Left ventricle myocardium superior (tissue), 1 donor: ENCODE data around the gene DGKH. TPM values are rescaled to one million over a fixed set of nuclear protein-coding genes. Genes with fewer than 3 reads are reported as not detected.

Experiments used
- ATAC-seq: fragments of 200-7000 bp; cut with Tn5 transposase; one replicate; pipeline ENCODE4 v1.9.1; 2020; ENCODE audit warnings: mild to moderate bottlenecking, moderate library complexity
- DNase-seq: peaks from one replicate; pipeline ENCODE4 v3.0.0-alpha.2; 2020
- intact Hi-C: fragments of 100-400 bp; cut with micrococcal nuclease; formaldehyde crosslinking; loops from one replicate; pipeline ENCODE4 v1.11.0; 2022
- total RNA-seq: library from RNA; stranded (reverse); fragmentation: NEBNext Ultra II Directional; extraction: Animal tissue kit (Norgen Biotek cat#: 25700); gene quantifications from one replicate; pipeline ENCODE4 v1.2.1, GENCODE V29; 2021
- donor health status: DM: no; HTN: yes; CAD: no; lungs with severe emphysema.

Gene DGKH
- total RNA-seq, 1 donor from 2014 or later = 5.2 TPM

DNA sequence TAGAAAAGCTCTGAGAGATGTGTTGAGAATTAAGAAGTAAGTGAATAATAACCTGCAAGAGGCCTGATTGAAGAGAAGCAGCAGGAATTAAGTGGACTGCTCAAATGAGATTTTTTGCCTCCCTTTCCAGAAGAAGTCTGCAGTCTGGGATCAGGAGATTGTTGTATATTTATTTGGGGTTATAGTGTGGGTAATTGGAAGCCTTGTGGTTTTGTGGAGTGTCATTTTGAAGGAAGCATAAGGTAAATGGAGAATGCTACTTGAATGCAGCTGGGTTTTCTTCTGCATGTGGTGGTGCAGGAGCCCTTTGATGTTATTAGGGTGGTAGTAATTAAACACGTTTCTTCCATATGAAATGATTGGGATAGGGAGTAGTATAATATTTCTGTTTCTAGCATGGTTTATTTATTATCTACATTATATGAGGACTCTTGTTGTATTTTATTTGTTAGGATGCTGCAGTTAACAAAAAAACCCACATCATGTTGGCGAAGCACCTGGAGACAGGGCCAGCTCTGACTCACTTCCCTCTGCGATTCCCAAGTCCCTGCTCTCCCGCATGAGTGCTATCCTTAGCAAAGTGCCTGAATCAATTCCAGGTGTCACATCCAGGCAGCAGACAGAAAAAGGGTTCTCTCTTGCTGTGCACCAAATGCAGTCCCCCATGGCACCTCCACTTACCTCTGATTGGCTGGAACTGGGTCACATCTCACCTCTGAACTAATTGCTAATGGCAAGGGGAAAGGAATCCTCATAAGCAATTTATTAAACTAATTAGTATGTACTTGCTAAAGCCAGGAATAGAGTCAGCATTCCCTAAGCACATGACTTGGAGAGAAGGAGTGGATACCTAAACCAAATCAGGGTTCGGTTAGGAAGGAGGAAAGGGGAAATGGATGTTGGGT is 54.8 kb downstream of the DGKH start:
- intact Hi-C loops = no loop called here
- no peak for DNase-seq
- ATAC-seq = no peak

DNA sequence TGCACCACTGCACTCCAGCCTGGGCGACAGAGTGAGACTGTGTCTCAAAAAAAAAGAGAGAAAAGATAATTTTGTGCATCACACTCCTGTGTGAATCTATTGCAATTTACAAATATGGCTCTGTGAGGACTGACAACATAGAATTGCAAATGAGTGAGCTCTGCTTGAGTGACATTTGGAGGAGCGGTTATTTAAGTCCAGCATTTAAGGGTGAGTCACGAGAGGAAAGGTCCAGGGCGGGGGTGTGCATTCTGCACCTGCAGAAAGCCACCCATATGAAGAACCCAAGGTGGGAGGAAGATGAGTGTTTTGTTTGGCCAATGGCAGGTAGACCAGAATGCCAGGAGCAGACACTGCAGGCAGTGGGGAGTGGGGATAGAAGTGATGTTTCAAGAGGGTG is 58.5 kb downstream of the DGKH start:
- no peak for DNase-seq
- intact Hi-C loops = no loop called here

DNA sequence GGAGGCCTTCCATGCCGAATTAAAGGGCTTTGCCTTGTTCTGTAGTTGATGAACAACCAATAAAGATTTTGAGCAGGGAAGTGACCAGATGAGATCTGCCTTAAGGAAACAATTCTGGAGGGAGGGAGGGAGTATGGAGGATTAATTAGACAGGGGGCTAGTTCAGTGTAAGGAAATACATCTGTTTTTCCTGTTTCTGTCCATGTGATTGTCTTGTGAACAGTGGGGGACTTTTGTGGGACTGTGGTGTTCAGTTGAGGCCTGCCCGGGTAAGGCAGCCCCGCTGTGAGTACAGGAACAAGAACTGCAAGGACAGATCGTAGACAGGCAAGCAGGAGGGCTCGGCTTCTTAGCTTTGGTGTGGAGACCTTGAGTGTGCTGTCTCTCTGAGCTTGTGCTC is 59.0 kb downstream of the DGKH start:
- DNase-seq = no peak
- no peak for ATAC-seq
- intact Hi-C loops = no loop called here

More for the DNA sequence above, 58.5 kb downstream of the DGKH start:
- ATAC-seq = no peak

DNA sequence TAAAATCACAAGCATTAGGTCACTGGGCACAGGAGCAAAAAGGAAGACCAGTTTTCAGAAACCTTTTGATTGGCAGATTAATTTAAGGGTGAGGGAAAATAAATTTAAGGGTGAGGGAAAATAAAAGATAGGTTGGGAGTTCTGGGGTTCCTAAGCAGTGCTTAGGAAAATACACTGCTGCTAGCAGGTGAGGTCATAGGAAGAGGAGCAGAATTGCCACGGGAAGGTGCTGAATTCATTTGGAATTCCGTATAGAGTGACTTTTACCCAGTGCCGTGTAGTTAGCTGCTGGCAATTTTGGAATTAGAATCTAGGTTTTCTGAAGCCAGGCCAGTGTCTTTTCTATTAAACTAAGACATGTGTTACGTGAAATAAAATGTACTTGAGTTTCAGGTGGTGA is 59.8 kb downstream of the DGKH start:
- DNase-seq (no peak), ATAC-seq (no peak)
- intact Hi-C loops = no loop called here

DNA sequence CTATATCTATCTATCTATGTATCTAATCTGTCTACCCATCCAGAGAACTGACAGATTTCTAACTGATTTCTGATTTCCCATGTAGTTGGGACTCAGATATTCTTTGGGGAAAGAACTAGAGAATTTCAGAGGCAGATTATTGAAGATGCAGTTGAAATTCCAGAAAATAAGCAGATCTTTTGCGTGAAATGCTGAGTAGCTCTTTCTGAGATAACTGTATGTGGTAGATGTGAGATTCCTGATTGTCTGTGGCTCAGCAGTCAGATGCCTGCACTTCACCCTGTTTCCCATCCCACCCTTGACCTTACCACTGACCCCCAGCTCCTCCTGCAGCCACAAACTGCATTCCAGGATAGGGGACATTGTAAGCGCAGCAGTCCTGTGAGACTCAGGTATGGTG is 61.5 kb downstream of the DGKH start:
- no peak for DNase-seq
- intact Hi-C loops = loop anchor here (2.0 kb wide), 1 partner anchor 443 kb away; no protein-coding TSS in a partner anchor
- no peak for ATAC-seq

DNA sequence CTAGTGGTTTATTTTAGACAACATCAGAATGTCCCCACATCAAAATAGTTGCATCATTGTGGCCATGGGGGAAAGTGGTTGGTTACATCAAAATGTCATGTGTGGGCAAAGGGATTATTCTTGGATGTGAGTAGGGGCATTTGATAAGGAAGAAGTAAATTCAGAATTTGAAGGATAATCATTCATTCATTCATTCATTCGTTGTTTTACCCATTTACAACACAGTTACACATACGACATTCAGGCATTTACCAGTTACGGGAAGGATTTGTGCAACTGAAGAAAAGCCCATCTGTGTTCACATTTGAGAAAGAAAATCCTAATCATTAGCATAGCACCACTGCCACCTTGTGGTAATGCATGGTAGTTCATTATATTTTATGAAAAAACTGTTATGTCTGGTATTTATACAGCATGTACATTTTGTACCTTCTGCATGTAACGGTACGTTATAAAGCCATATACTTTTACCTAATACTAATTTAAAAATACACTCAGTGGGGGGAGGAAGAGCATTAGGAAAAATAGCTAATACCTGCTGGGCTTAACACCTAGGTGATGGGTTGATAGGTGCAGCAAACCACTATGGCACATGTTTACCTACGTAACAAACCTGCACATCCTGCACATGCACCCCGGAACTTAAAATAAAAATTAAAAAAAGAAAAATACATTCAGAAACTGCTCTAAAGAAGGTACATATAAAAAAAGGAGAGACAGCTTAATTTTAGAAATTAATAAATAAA is 62.1 kb downstream of the DGKH start:
- ATAC-seq = peak; percentile 50
- DNase-seq = no peak
- intact Hi-C loops = loop anchor here (2.0 kb wide), 1 partner anchor 444 kb away; no protein-coding TSS in a partner anchor

DNA sequence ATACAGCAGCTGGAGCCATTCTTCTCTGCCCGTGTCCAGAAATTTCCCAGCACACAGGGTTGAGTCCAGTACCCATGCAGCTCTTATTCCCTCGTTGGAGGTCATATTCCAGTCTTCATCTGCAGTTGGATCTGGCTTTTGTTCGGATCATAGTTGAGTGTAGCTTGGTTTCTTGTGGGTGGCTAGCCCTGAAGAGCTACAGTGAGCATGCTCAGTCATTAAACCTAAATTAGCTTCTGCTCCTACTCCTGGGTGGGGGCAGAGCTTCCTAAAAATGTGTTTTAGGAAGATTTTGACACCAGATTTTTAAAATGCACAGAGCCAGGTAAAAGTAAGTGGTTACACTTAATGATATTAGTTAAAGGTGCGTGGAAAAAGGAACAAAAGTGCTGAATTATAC is 64.4 kb downstream of the DGKH start:
- ATAC-seq = no peak
- no peak for DNase-seq
- intact Hi-C loops = no loop called here

DNA sequence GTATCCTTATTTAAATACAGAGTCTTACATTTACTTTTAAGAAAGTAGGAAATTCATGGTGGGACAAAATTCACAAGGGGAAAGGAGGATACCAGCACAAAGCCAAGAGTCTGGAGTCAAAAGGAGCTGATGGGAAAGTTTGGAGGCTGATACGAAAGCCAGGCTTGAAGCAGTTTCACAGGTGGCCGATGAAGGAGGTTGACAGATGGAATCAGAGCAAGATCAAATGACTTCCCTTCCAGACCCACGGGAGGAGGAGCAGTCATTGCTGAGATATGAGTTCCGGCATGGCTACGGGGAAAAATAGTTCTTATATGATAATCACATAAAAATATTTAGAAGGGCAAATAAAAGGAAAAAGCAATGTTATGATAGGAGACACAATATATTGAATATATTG is 65.0 kb downstream of the DGKH start:
- intact Hi-C loops = no loop called here
- DNase-seq (no peak), ATAC-seq (no peak)

DNA sequence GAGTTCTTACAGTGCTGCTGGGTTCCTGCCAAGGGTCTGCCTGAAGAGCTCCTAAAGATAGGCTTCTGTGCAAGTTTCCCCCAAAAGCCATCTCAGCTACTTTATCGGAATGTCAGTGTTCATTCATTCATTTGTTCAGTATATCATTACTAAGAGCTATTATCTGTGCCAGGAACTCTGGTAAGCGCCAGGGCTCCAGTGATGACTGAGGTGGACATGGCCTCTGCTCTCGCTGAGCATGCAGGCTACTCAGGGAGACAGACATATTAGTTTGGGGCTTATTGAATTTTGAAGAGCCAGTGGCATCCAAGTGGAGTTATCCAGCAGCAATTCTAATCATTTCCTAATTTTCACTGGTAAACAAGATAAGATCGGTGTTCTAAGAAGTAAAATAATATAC is 65.8 kb downstream of the DGKH start:
- intact Hi-C loops = no loop called here
- no peak for DNase-seq
- peak; percentile 53 for ATAC-seq

DNA sequence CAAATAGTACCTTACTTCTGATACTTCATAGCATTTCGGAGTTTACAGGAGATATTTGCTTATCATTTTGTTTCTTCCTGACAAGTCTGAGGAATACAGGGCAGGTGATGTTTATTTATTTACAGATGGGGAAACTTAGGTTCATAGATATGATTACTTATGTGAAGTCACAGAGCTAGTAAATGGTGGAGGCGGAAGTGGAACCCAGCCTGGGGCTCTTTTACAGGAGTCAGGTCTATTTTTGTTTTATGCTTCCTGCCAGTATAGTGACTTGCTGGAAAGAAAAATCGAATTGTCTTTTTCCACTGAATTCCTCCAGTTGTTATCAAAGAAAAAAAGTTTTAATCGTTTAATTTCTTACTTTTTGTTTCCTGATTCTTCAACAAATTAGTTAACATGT is 66.5 kb downstream of the DGKH start:
- ATAC-seq = no peak
- no peak for DNase-seq
- intact Hi-C loops = no loop called here

DNA sequence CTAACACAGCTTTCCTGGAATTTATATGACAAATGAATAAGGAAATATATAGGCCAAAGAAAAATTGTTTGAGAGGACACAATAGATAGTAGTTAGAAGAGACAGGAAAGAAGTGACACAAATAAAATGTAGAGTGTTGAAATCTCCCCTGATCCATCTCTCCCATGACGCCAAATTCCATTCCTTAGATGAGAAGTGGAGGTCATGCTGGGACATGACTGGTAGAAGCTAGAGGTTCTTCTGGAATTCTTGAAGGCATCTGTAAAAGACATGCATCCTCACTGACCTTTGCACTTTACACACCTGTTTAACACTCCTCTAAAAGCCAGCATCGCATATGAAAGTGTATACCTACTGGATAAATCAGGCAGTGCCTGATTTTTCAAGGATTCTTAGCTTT is 67.8 kb downstream of the DGKH start:
- DNase-seq (no peak), ATAC-seq (no peak)
- intact Hi-C loops = no loop called here

DNA sequence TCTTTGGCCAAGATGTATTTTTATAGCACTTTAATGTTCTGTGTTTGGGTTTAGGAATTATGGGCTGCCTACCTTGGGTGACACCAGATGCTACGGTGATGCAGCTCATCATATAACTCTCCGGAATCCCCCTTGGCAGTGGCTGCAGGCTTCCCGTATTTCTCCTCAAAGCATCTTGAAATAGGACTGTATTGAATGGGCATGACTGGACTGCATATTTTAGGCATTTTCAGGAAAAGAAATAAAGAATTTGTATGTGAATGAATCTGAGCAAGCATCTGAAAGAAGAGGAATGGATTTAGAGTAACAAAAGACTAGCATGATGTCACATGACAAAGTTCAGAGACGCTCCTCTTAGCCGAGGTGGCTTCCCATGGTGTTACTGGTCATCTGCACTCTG is 70.6 kb downstream of the DGKH start:
- ATAC-seq (no peak), DNase-seq (no peak)
- intact Hi-C loops = no loop called here

DNA sequence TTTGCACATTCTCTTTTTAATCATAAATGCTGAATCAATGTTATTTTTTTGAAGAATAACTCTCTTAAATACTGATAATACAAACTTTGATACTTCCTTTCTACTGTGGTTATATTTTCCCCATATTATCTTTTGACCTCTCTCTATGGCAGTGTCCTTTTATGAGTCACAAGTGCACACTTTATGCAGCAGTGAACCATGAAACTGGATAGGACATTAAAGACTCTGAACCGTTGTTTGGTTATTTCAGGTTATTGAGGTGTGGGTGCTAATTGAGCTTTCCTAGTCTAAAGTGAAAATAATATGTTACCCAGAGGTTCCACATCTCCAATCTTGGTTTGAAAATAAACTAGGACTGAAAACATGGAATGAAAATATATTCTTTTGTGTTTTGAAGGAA is 71.4 kb downstream of the DGKH start:
- intact Hi-C loops = no loop called here
- DNase-seq (no peak), ATAC-seq (no peak)

DNA sequence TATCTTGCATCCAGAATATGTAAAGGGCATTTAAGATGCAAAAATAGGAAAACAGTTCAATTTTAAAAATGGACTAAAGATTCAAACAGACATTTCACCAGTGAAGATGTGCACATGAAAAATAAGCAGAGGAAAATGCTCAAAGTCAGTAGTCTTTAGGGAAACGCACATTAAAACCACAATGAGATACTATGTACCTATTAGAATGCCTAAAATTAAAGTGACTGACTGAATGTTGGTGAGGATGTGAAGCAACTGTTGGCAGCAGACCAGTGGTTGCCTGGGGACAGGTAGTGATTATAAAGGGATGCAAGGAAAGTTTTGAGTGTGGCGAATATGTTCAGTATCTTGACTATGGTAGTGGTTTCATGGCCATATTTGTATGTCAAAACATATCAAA is 75.2 kb downstream of the DGKH start:
- intact Hi-C loops = no loop called here
- ATAC-seq = no peak
- no peak for DNase-seq

DNA sequence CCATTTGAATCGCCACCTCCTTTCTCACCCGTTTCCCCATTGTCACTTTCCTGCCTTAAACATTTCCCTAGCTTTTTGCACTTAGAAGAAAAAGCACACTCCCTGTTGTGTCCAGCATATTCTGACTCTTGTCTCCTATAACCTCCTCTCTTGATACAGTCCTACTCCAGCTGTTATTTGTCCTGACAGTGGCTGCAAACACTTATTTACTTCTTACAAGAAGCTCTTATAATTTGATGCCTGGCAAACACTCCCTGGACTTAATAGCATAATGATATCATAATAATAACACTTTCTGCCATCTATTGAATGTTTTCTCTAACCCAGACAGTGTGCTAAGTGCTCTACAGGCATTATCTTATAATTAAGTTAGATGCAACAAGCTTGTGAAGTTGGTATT is 76.6 kb downstream of the DGKH start:
- intact Hi-C loops = no loop called here
- no peak for DNase-seq
- ATAC-seq = no peak

DNA sequence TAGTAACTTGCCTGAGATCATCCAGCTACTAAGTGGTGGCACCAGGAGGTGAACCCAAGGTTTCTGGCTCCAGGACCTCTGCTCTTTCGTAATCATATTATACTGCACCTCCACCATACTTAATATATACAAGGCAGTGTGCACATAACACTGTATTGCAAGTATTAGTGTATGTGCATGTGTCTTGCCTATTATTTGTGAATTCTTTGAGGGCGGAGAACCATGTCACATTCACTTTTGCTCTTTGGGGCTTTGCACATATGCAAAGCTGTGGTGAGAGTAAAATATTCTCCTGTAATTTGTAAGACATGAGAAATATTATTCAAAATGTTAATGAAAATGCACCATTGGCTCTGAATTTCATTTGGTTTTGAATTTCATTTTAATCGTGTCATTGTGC is 78.6 kb downstream of the DGKH start:
- DNase-seq (no peak), ATAC-seq (no peak)
- intact Hi-C loops = no loop called here

DNA sequence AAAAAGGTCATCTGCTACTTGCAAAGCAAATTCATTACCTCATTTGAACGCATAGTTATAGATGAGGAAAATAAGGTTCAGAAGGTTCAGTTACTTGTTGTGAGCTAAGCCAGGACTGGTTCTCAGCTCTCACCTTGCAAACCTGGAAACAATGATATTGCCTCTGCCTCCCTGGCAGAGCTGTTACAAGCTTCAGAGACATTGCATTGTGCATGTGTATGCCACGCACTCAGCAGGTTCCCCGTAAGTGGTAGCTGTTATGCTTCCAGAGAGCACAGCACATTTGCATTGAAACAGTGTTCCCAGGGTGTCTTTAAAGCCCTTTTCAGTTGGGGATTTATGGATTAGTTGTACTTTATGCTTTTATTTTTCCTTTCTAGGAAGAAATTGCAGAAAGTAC is 80.6 kb downstream of the DGKH start:
- ATAC-seq (no peak), DNase-seq (no peak)
- intact Hi-C loops = no loop called here

DNA sequence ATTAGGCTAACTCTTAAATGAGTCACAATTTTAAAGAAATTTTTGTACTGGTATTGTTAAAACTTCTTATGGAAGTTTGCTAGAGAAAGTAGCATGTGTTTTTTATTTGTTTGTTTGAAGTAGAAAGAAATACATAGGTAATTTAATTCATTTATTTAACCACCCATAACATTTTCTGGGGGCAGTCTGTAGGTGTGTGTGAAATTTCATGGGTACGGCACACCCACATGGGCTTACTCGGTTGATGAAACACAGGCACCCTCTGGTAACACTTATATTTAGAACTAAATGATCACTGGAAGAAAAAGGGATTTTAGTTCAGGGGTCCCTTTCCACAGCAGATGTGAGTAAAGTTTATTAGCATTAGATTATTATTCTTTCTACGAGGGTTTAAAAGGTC is 88.1 kb downstream of the DGKH start:
- intact Hi-C loops = no loop called here
- no peak for DNase-seq
- no peak for ATAC-seq

DNA sequence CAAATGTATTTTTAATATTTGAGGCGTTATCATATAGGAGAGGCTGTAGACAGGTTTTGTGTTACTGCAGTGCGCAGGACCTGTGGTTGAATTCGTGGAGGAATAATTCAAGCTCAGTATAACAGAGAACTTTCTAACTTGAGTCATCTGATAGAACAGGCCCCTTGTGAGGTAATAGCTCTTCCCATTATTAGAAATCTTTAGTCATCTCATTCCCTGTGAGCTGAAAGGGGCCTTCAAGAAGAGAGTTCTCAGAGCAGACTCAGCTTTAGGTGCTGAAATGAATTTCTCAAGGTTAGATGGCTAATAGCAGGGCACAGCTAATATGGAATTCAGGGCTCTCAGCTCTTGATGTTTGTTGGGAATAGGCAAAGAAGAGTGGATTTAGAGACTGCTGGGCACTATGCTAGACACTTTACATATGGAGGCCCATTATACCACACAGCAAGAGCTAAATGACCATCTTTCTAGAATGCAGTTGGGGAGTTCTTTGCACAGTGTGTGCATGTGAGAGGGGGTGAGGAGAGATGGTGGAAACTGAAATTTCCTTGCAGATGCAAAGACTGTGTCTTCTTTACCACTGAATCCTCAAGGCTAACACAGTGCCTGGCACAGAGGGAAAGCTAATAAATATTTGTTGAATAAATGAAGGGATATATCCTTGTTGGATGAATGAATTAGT is 89.5 kb downstream of the DGKH start:
- ATAC-seq (no peak), DNase-seq (no peak)
- intact Hi-C loops = no loop called here

DNA sequence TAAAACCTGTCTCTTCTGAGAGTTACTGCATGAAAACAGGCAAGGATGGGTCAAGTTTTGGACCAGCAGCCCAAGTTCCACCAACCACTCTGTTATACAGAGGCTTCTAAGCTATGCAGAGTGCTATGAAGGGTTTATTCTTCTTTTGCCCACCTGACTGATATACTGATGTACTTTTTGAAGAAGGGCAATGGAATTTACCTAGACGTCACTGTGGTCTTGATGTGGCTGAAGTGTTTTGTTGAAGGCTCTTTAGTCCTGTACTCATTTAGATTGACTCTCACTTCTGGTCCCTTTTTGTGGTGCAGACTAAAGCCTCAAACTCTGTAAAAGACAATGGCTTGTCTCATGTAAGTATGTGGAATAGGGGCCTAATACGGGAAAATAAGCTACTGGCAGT is 92.0 kb downstream of the DGKH start:
- no peak for DNase-seq
- intact Hi-C loops = no loop called here
- no peak for ATAC-seq
